MM.1S (cell line): ENCODE data around the gene DLEC1.

Experiments used
- CTCF ChIP-seq: fragments of 300-600 bp; sonication (generic); IDR thresholded peaks from 2 replicates; pipeline ENCODE4 v1.5.1; 2016; ENCODE audit warnings: antibody characterized with exemption, low read length, mixed read lengths
- EZH2 ChIP-seq: fragments of 300-600 bp; sonication (generic); optimal IDR thresholded peaks from 2 replicates; pipeline ENCODE3; 2017; ENCODE audit warnings: low read depth, mild to moderate bottlenecking, antibody characterized with exemption, low read length, mixed read lengths
- EZH2phosphoT487 ChIP-seq: fragments of 300-600 bp; sonication (generic); IDR thresholded peaks from 2 replicates; pipeline ENCODE4 v1.6.1; 2018; ENCODE audit warnings: antibody characterized with exemption, low read length

DNA sequence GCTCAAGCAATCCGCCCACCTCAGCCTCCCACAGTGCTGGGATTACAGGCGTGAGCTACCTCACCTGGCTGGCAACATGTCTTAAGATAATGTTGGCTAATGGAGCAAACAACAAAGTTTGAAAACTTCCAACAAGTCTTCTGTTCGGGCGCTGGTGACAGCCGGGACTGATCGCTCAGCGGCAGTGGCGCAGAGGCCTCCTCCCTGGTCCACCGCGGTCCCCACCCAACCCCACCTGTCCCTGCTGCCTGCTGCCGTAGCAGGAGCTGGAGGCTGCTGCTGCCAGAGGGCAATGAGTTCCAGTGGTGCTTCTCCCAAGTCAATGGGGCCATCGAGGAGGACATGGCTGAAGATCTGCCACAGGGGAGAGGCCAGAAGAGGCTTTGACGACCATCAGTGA lies 12.1 kb downstream of the DLEC1 start:
- no peak for TF ChIP-seq CTCF
- TF ChIP-seq EZH2phosphoT487 = no peak
- TF ChIP-seq EZH2 = no peak
